ENCODE data around the gene HYPK. TPM values are rescaled to one million over a fixed set of nuclear protein-coding genes. Genes with fewer than 3 reads are reported as not detected.
"Not testable (repeated sequence)": the region's sequence is repeated elsewhere in the genome, so short reads cannot be mapped to it uniquely, and the experiment has no call there.

Gene HYPK
- polyA plus RNA-seq, 4 donors = 9.9 to 20.9 (median 13.9) TPM

- DNase-seq (ENCODE audit: low read depth in 4 of 4, low spot score in 2 of 4) = not testable (repeated sequence)
Observed at GRCh38 chr15:43830691-43831275, 30.4 kb downstream of the HYPK start.

DNA sequence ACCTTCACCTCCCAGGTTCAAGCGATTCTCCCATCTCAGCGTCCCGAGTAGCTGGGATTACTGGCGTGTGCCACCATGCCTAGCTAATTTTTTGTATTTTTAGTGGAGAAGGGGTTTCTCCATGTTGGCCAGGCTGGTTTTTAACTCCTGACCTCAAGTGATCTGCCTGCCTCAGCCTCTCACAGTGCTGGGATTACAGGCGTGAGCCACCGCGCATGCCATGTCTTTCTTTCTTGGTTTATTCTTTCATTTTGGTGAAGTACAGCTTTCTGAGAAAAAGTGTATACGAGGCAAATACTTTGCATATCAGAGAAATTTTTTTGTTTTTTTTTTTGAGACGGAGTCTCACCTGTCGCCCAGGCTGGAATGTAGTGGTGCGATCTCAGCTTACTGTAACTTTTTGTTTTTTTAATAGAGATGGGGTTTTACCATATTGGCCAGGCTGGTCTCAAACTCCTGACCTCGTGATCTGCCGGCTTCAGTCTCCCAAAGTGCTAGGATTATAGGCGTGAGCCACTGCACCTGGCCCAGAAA, 31.2 kb downstream of the HYPK start:
- not testable (repeated sequence) for DNase-seq (ENCODE audit: low read depth in 4 of 4, low spot score in 2 of 4)

GRCh38 chr15:43832485-43832884, 32.1 kb downstream of the HYPK start:
- DNase-seq (ENCODE audit: low read depth in 4 of 4, low spot score in 2 of 4) = not testable (repeated sequence)

DNA sequence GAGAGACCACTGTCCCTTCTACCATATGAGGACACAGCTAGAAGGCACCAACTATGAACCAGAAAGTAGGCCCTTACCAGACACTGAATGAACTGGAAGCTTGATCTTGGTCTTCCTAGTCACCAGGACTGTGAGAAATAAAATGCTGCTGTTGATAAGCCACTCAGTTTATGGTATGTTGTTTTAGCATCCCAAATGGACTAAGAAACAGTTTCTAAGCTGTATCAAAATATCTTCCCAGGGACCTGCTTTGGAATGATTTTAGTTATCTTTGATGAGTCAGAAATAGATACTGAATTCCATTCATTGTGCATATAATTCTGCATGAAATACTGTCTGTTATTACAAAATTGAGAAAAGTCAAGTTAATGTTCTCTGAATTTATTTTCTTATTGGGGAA, 45.0 kb downstream of the HYPK start:
- no peak for DNase-seq (ENCODE audit: low read depth in 4 of 4, low spot score in 2 of 4)

DNA sequence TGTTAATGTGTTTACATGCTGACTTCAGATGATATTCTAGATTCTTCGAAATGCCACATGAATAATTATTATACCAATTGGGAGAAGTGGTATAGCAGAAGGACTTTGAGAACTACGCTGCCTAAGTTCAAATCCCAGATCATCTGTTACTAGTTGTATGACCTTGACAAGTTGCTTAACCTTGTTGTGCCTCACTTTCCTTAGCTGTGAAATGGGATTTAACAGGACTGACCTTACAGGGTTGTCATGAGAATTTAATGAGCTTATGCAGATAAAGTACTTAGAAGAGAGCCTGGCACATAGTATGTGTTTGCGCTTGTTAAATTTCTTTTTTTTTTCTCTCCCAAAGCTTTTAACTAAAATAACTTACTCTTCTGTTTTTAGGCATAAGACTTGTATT, 50.9 kb downstream of the HYPK start:
- no peak for DNase-seq (ENCODE audit: low read depth in 4 of 4, low spot score in 2 of 4)

DNA sequence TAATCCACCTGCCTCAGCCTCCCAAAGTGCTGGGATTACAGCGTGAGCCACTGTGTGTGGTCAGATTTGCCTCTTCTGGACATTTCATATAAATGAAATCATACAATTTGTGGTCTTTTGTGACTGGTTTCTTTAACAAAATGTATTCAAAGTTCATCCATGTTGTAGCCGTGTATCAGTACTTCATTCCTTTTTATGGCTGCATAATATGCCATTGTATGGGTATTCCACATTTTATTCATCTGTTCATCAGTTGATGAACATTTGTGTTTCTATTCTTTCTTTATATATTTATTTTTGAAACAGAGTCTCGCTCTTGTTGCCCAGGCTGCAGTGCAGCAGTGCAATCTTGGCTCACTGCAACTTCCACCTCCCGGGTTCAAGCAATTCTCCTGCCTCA, 52.2 kb downstream of the HYPK start:
- DNase-seq (ENCODE audit: low read depth in 4 of 4, low spot score in 2 of 4) = no peak

Other genes with a start within 250 kb of the HYPK start
- gene PPIP5K1, start 210.4 kb upstream of the HYPK start, polyA plus RNA-seq (ENCODE audit: insufficient read length in 4 of 4) = 10 to 100 TPM; 12.8 to 40.0 (median 28.8) TPM
- 1 to 10 TPM; 1.5 to 3.5 (median 2.6) TPM for gene CKMT1B, start 206.6 kb upstream of the HYPK start, polyA plus RNA-seq (ENCODE audit: insufficient read length in 4 of 4)
- gene STRC, start 181.8 kb upstream of the HYPK start, polyA plus RNA-seq (ENCODE audit: insufficient read length in 4 of 4) = 1 to 10 TPM in 2 of 4 donors, under 1 TPM in 2; 0.21 to 3.3 (median 0.98) TPM
- 10 to 100 TPM in 1 of 4 donors, 1 to 10 TPM in 3; 1.6 to 14.4 (median 7.3) TPM for gene CATSPER2, start 151.8 kb upstream of the HYPK start, polyA plus RNA-seq (ENCODE audit: insufficient read length in 4 of 4)
- gene CKMT1A, start 106.7 kb upstream of the HYPK start, polyA plus RNA-seq (ENCODE audit: insufficient read length in 4 of 4) = 1 to 10 TPM; 1.4 to 4.0 (median 3.1) TPM
- gene PDIA3, start 54.2 kb upstream of the HYPK start, polyA plus RNA-seq (ENCODE audit: insufficient read length in 4 of 4) = 100 to 1,000 TPM; 502 to 600 (median 552) TPM
- 1 to 10 TPM; 3.2 to 5.1 (median 3.8) TPM for gene ELL3, start 23.6 kb upstream of the HYPK start, polyA plus RNA-seq (ENCODE audit: insufficient read length in 4 of 4)
- 100 to 1,000 TPM; 585 to 822 (median 645) TPM for gene SERF2, start 8.3 kb upstream of the HYPK start, polyA plus RNA-seq (ENCODE audit: insufficient read length in 4 of 4)
- gene SERINC4, start 379 bp upstream of the HYPK start, polyA plus RNA-seq (ENCODE audit: insufficient read length in 4 of 4) = under 1 TPM in 1 of 4 donors, not detected in 3; 0.66 TPM
- gene MFAP1, start 24.1 kb downstream of the HYPK start, polyA plus RNA-seq (ENCODE audit: insufficient read length in 4 of 4) = 10 to 100 TPM; 57.3 to 75.7 (median 62.3) TPM
- gene WDR76, start 26.4 kb downstream of the HYPK start, polyA plus RNA-seq (ENCODE audit: insufficient read length in 4 of 4) = 10 to 100 TPM; 13.7 to 15.7 (median 14.7) TPM